Measurements from ENCODE around the gene TBX4. TPM values are rescaled to one million over a fixed set of nuclear protein-coding genes. Genes with fewer than 3 reads are reported as not detected.
"Not testable (repeated sequence)": the region's sequence is repeated elsewhere in the genome, so short reads cannot be mapped to it uniquely, and the experiment has no call there.

Gene TBX4
- total RNA-seq, 1 experiment from 2014 or later = not detected

GRCh38 chr17:61496174-61496956 lies 44.1 kb downstream of the TBX4 start:
- DNase-seq (ENCODE audit: low read depth) = no peak

- no peak for DNase-seq (ENCODE audit: low read depth)
Measured at GRCh38 chr17:61496957-61497653, 44.9 kb downstream of the TBX4 start.

- no peak for DNase-seq (ENCODE audit: low read depth)
Measured at GRCh38 chr17:61498042-61498994, 46.1 kb downstream of the TBX4 start.

GRCh38 chr17:61499632-61500031 lies 47.4 kb downstream of the TBX4 start:
- no peak for DNase-seq (ENCODE audit: low read depth)

DNA sequence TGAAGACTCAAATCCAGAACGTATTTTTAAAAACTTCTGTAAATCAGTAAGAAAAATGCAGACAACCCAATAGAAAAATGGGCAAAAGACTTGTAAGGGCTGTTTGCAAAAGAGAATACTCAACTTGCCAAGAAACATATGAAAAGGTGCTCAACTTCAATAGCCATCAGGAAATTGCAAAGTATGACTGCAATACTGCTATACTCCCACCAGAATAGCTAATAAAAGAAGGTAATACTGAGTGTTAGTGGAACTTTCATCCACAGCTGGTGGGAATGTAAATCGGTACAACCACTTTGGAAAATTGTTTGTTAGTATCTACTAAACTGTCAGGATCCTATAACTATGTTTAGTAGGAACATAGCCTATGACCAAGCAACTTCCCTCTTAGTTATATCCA lies 48.1 kb downstream of the TBX4 start:
- DNase-seq (ENCODE audit: low read depth) = no peak

DNA sequence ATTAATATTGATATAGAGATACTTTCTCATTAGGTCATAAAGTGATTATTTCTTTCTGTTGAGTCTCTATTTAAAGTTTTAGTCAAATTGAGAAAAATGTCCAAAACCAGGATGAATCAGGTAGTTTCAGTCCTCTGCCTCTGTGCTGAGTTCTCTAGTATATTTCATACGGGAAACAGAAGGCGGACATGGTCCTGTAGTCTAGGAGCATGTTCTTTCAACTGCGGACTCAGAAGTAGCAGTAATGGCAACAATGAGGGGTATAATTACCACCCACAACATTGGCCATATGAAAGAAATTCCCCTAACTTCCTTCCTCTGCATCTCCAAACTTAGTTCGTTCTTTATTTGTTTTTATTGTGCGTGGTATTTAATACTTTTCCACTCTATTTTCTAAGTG lies 50.1 kb downstream of the TBX4 start:
- no peak for DNase-seq (ENCODE audit: low read depth)

- DNase-seq (ENCODE audit: low read depth) = no peak
Measured at GRCh38 chr17:61503961-61504360, 51.7 kb downstream of the TBX4 start.

- DNase-seq (ENCODE audit: low read depth) = peak; percentile 83
Measured at GRCh38 chr17:61504697-61505096, 52.5 kb downstream of the TBX4 start.

DNA sequence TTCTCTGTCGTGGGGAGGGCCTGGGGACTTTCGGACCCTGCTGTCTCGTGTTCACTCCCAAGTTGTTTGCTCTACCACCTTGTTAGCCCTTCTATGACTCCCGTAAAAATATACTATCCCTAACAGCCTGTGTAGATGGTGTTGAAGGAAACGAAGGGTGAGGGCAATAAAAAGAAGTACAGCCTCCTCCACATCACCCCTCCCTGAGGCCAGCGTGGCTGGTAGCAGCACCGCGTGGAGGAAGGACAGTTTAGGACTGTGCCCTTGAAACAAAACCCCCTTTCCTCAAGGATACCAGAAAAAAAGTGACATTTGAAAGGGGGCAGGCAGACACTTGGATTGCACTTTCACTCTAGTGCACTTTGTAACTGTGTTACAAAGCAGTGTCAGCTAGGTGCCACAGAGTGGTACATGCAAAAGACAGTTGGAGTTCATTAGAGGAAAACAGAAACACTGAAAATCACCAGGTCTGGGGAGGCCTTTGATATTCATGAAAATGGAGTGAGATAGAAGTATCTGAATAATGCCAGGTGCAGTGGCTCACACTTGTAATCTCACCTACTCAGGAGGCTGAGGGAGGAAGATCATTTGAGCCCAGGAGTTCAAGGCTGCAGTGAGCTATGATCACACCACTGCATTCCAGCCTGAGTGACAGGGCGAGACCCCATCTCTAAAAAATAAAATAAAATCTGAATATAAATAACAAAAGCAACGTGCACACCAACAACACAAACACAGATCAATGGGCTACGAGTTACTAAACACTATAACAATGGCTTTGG lies 53.8 kb downstream of the TBX4 start:
- DNase-seq (ENCODE audit: low read depth) = no peak

GRCh38 chr17:61507383-61508066 lies 55.3 kb downstream of the TBX4 start:
- DNase-seq (ENCODE audit: low read depth) = no peak

GRCh38 chr17:61508912-61509311 lies 56.7 kb downstream of the TBX4 start:
- no peak for DNase-seq (ENCODE audit: low read depth)

GRCh38 chr17:61509454-61509853 lies 57.2 kb downstream of the TBX4 start:
- not testable (repeated sequence) for DNase-seq (ENCODE audit: low read depth)

DNA sequence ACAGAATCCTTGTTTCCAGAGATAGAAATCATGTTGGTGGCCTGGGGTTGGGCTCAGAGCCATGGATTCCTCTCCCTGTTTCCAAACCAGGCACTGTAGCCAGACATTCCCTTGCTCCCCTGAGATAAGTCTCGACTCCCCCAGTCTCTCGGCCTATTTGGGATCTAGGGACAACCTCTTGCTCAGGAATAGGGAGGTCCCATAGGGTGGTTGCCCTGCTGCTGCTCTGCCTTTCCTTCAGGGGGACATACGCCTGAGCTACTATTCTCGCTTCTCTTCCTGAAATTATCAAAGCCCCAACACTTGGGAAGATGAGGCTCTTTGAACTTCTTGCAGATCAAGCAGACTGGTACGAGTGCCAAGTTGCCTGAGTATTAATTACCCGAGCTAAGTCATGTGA lies 58.0 kb downstream of the TBX4 start:
- DNase-seq (ENCODE audit: low read depth) = no peak

GRCh38 chr17:61510991-61511390 lies 58.8 kb downstream of the TBX4 start:
- no peak for DNase-seq (ENCODE audit: low read depth)

GRCh38 chr17:61511480-61512182 lies 59.4 kb downstream of the TBX4 start:
- no peak for DNase-seq (ENCODE audit: low read depth)

GRCh38 chr17:61514491-61514890 lies 62.3 kb downstream of the TBX4 start:
- DNase-seq (ENCODE audit: low read depth) = no peak

- no peak for DNase-seq (ENCODE audit: low read depth)
Measured at GRCh38 chr17:61517265-61517664, 65.0 kb downstream of the TBX4 start.

- no peak for DNase-seq (ENCODE audit: low read depth)
Measured at GRCh38 chr17:61517843-61518606, 65.8 kb downstream of the TBX4 start.

DNA sequence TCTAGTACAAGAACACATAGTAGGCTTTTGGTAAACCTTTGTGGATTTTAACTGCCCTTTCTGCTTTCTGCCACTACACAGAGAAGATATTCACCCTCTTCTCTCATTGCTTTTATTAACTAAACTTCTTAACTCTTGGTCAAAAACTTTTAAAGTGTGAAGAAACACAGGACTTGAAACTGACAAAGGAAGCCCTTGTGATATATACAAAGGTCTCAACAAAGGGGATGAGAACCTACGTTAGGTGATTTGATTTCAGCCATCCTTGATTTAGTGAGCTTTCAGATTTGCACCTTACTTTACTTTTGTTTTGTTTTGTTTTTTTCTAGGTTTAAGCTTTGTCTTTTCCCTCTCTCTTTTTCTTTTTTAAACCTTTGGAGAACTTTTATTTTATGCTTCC lies 66.9 kb downstream of the TBX4 start:
- DNase-seq (ENCODE audit: low read depth) = no peak

Measured in LHCN-M2 (cell line).